Left hindlimb (tissue), 1 donor: ENCODE measurements around the gene CALHM4.
A peak's percentile ranks its signal among the peaks of the same experiment; 100 is the strongest.

Experiments used
- DNase-seq: peaks from one replicate; pipeline ENCODE4 v3.0.0-alpha.2; 2018

The CALHM4 gene

DNA sequence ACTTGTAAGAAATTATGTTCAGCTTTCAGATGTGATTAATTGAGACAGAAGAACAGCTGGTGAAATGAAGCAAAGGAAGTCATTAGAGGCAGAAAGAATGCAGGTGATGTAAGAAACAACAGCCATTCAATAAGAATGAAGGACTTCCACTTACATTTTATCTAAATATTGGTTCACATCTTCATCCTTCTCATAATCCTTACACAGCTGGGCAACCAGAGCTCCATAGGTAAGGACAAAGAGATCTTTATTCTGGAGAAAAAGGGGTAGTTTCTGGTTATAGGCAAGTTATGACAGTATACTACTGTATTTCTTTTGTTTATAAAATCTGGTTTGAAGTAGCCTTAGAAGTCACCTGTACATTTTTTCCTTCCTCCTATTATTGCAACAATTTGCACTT is 10.4 kb upstream of the CALHM4 start:
- DNase-seq = no peak

DNA sequence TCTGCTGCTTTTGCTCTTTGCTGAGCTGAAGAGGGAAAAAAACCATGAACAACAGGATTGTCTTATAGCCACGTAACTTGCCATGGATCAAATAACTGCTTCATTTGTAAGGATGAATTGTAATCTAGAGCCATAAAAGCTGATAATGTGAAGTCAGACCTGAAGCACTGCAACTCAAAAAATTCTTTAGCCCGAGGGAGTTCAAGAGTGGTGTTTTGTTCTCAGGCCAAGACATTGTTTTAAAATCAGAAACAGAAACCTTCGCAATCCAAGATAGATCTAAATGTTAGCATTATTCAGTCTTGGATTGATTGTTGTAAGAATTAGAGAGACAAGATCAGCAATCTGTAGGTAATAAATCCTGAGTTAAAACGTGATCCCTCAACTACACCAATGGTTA is 7.9 kb upstream of the CALHM4 start, which contains the start of gene TRAPPC3L:
TSS of gene TRAPPC3L (minus strand) at position 34 of the 400 bp plus-strand sequence. CDS start 170 bp downstream, outside the sequence.
- no peak for DNase-seq

DNA sequence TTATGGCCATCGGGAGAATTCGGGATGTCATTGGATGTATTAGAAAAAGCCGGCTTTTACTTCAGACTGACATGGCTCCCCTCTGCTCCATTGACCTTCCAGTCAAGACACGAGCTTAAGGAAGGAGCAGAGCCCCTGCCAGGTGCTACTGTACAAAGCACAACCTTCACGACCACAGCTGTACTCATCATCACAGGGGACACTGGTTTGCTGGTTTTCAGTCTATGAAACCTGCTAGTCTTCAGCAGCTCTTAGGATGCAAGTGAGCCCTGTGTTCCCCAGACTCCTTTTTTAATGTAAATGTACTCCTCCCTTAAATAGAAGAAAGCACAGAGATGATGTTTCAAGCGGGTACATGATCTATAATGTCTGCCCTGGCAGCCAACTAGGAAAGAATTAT is 6.2 kb upstream of the CALHM4 start:
- no peak for DNase-seq

GRCh38 chr6:116550796-116551195 is 2.8 kb upstream of the CALHM4 start:
- DNase-seq = no peak

- DNase-seq = no peak
Observed at GRCh38 chr6:116556065-116556464, 2.5 kb downstream of the CALHM4 start.

DNA sequence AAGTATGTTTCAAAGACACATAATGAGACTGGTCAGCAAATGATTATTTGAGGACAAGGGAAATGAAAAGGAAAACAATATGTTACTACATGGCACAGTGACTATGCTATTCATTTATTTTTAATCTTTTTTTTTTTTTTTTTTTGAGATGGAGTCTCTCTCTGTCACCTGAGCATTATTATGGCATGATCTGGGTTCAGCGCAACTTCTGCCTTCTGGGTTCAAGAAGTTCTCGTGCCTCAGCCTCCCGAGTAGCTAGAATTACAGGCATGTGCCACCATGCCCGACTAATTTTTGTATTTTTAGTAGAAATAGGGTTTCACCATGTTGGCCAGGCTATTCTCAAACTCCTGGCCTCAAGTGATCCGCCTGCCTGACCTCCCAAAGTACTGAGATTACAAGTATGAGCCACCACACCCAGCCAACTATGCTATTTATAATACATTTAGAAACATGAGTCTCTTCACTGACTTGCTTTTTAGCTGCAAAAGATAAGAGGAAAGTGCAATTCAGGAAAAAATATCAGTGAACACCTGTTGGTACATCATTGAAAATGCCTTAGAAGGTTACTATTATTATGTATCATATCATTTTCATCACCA is 3.4 kb downstream of the CALHM4 start:
- no peak for DNase-seq

DNA sequence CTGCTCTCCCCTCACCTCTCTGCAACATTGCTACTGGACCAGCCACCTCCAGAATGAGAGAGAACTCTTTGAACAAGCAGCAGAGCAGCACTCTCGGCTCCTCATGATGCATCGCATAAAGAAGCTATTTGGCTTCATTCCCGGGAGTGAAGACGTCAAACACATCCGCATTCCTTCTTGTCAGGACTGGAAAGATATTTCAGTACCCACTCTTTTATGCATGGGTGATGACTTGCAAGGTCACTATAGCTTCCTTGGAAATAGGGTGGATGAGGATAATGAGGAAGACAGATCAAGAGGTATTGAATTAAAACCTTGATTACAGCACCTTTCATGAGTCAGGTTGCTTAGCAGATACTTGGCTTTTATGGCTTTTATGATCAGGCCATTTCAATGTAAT is 4.3 kb downstream of the CALHM4 start:
- no peak for DNase-seq

DNA sequence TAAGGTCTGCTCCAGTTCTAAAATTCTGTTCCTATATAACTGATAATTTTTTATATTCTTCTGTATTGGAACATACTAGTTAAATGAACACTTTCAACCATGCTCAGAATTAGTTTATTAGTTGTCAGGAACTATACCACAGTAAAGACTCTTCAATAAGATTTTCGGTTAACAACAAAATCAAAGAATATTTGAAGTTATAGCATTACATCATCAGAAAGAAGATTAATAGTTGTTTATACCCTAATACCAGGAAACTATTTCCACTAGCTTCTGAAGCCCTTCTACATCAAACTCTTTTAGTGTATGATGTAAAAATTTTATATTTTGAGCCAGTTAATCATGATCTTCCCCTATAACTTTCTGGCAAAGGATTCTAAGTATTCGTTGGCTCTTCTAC is 6.6 kb downstream of the CALHM4 start:
- DNase-seq = no peak

- DNase-seq = peak; percentile 72
Observed at GRCh38 chr6:116561377-116562018, 7.9 kb downstream of the CALHM4 start.

- DNase-seq = no peak
Observed at GRCh38 chr6:116562019-116562403, 8.5 kb downstream of the CALHM4 start.

DNA sequence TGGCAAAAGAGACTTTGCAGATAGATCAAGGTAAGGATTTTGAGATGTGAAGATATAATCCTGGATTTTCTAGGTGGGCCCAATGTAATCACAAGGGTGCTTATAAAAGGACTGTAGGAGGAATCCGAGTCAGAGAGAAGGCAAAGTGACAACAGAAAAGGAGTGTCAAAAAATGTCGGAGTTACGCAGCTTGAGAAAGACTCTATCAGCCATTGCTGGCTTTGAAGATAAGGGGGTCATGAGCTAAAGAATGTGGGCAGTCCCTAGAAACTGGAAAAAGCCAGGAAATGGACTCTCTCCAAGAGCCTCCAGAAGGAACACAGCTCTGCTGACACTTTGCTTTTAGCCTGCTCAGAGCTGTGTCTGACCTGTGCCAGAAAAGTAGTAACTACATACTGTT is 9.1 kb downstream of the CALHM4 start:
- DNase-seq = no peak

DNA sequence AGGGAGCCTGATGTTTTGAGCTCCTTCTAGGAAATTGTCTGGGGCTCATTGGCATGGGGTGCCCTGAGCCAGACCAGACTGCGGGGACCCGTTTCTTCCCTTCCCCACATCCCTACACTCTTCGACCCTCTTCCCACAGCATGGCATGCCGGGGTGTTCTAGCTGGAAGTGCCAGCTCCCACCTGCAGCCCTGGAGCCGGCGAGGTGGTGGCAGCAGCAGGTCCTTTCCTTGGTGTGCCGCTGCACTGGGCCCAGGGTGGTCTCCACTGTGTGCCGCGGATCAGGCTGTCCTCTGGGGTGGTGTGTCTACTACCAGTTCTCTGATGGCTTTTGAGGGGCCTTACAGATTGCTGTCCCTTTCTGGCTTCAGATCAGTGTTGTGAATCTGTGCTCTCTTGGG is 10.3 kb downstream of the CALHM4 start:
- DNase-seq = no peak

- DNase-seq = no peak
Observed at GRCh38 chr6:116564311-116564710, 10.8 kb downstream of the CALHM4 start.

- peak; percentile 51 for DNase-seq
Observed at GRCh38 chr6:116564921-116565872, 11.6 kb downstream of the CALHM4 start.

DNA sequence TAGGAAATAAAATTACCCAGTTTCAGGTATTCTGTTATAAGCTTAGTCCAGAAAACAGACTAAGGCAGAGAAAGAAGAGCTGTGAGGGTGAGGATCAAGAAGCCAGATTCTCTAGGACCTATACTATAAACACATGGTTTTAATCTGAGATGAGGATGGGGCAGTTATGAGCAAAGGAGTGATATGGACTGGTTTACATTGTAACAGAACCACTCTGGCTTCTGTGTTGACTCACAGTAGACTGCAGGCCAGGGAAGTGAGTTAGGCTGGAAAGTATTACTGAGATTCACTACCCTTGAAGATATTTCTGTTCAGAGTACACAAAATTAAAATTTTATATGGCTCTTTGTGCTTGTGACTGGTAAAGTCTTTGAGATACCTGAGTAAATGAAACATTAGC is 14.6 kb downstream of the CALHM4 start:
- DNase-seq = no peak

DNA sequence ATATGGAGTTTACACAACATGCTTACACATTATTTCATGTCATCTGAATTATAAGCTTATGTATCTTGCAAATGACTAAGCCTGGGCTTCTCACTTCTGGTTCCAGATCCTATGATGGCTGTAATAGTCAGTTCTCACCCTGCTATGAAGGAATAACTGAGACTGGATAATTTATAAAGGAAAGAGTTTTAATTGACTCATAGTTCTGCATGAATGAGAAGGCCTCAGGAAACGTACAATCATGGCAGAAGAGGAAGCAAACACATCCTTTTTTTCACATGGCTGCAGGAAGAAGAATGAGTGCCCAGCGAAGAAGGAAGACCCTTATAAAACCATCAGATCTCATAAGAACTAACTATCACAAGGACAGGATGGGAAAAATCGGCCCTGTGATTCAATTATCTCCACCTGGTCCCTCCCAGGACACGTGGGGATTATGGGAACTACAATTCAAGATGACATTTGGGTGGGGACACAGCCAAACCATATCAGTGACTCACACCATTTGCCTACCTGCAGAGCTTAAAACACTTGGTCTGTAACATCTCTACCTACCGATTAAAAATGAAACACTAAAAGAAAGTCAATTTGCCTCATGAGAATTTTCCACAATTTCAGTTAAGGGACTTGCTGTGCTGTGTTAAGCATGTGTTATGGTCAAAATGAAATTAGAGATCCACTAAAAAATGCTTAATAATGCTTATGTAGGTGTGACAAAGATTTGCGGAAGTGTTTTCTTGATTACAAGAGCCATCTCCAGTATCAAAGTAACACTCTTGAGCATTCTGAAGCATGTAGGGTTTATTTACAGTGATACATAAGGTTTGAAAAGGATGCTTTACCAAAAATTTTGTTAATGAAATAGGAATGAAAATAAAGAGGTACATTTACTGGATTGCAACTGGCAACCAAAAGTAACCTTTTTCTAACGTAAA is 15.5 kb downstream of the CALHM4 start:
- no peak for DNase-seq

DNA sequence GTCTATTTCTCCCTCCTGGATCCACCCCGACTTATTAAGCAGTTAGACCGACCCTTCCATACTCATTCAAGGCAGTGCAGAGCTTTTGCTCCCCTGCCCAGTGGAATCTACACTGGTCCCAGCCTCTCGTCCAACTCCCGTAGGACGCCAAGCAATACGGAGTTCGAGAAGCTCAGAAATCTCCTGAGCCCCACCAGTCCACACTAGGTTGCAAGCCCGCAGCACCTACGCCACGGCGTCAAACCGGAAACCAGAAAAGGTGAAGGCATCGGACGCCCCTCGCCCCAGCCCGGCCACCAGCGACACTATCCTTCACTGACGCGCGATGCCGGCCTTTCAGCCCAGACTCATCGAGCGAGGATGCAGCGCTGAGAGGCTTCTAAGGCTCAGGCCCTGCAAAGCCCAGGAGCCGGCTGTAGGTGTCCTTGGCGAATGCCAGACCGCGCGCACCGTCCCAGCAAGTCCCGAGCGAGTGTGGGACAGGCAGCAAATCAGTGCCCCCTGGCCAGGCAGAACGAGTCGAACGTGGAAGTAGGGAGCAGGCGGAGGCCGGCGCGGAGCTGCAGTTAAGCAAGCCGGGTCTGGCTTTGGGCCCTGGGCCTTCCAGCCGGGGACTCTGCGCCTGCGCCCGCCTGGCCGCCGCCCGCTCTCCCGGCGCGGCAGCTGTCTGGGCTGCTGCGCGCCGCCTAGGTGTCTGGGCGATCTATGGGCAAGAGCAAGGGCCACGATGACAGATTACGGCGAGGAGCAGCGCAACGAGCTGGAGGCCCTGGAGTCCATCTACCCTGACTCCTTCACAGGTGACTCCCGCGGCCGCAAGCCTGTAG is 17.5 kb downstream of the CALHM4 start, which contains the start of gene RWDD1:
TSS of gene RWDD1 (plus strand) at position 649 of the 827 bp plus-strand sequence. CDS start at position 728, 79 bp downstream.
- peak; percentile 100 for DNase-seq

GRCh38 chr6:116571683-116572000 is 18.1 kb downstream of the CALHM4 start:
- DNase-seq = no peak

DNA sequence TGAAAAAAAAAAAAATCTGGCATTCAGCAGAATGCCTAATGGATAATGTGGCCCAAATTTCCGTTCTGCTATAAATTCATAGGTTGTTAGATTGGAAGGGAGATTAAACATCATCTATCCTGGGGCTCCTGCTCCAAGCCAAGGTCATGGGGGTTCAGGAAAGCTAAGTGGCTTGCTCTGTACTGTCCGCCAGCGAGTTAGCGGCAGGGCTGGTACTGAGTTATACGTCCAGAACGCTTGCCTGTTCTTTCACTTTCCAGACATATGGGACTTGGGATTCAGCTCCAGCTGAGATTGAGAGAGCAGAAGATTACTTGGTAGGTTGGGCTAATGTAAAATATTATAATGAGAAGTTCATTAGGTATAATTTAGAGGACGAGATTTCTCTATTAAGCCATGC is 18.6 kb downstream of the CALHM4 start:
- no peak for DNase-seq

GRCh38 chr6:116575227-116575626 is 21.7 kb downstream of the CALHM4 start:
- DNase-seq = no peak

GRCh38 chr6:116577486-116577885 is 23.9 kb downstream of the CALHM4 start:
- no peak for DNase-seq

GRCh38 chr6:116578335-116578734 is 24.8 kb downstream of the CALHM4 start:
- DNase-seq = no peak
